GM12891 (cell line): ENCODE measurements around the gene PAFAH1B2.

Experiments
- POLR2A ChIP-seq: IDR thresholded peaks from 2 replicates; pipeline ENCODE4 v1.6.1; 2011; ENCODE audit warnings: low read depth, low read length, control low read depth
- POLR2AphosphoS5 ChIP-seq: IDR thresholded peaks from 2 replicates; pipeline ENCODE4 v1.6.1; 2011; ENCODE audit warnings: low read depth, low read length, control low read depth
- TAF1 ChIP-seq: IDR thresholded peaks from 2 replicates; pipeline ENCODE4 v1.6.1; 2011; ENCODE audit warnings: low read depth, low read length, control low read depth

DNA sequence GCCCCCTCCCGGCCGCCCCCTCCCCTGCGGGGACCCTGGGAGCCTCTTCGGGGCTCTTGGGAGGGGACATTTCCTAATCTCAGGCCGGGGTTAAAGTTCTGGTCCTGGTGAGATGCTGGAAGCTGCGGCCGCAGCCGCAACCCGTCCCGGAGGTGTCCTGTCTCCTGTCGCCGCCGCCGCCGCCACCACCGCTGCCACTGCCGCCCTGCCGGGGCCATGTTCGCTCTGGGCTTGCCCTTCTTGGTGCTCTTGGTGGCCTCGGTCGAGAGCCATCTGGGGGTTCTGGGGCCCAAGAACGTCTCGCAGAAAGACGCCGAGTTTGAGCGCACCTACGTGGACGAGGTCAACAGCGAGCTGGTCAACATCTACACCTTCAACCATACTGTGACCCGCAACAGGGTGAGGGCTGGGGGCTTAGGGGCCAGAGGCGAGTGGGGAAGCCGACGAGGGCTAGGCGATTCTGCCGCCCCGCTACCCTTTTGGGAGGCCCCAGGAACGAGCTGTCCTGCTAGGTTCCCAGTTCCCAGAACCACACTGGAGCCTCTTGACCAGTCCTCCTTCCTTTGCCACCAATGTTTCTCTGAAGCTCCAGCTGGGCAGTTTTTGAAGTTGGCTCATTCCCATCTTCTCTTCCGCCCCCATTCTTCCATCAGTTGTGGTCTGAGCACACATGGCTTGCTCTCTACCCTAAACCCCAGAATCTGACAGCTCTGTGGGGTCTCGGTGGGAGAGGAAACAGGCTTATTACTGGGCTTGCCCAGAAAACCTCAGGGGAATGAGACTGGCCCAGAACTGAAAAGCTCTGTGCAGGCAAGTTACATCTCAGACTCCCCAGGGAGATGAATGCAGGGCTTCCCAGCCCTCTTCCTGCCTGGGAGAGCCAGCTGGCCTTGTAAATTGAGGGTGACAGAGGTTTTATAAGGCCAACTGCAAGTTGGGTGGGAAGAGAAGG lies 35.2 kb downstream of the PAFAH1B2 start:
- no peak for TF ChIP-seq POLR2AphosphoS5
- TF ChIP-seq POLR2A: no peak
- TF ChIP-seq TAF1: no peak
